UCSD-AML1 (cell line): ENCODE results near the gene UBE2R2.
"Not testable (repeated sequence)": the region's sequence is repeated elsewhere in the genome, so short reads cannot be mapped to it uniquely, and the experiment has no call there.

Source experiments
- DNase-seq: peaks from one replicate; lab custom pipeline; 2025; ENCODE audit not compliant: unreplicated experiment; lab: John Stamatoyannopoulos, UW

UBE2R2 gene

DNA sequence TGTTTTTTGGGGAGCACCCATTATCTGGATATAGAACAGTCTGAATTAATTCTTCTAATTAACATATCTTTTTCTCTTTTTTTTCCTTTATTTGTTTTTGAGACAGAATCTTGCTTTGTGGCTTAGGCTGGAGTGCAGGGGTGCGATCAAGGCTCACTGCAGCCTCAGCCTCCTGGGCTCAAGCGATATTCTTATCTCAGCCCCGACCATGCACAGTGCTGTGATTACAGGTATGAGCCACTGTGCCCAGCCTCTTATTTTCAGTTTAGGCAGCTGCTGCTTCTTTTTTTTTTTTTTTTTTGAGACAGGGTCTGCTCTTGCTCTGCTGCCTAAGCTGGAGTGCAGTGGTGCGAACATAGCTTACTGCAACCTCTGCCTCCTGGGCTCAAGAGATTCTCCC is 20.2 kb downstream of the UBE2R2 start:
- no peak for DNase-seq

GRCh38 chr9:33840381-33840780 is 23.4 kb downstream of the UBE2R2 start:
- no peak for DNase-seq

DNA sequence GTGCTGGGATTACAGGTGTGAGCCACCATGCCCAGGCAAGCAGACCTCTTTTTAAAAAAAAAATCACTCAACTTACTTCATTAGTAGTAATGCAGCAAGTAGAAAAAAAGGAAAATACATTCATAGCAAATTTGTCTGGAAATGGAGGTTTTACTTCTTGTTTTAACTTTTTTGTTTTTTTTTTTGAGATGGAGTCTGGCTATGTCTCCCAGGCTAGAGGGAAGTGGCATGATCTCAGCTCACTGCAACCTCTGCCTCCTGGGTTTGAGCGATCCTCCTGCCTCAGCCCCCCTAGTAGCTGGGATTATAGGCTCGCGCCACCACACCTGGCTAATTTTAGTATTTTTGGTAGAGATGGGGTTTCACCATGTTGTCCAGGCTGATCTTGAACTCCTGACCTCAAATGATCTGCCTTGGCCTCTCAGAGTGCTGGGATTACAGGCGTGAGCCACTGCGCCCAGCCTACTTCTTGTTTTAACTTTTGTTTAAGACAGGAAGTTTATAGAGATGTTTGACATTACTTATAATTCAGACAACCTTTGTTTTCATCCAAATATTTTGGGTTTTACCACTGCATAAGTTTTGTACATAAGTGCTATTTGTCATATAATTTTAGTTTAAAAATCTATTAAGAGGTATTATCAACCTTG is 26.5 kb downstream of the UBE2R2 start:
- DNase-seq, result no peak

DNA sequence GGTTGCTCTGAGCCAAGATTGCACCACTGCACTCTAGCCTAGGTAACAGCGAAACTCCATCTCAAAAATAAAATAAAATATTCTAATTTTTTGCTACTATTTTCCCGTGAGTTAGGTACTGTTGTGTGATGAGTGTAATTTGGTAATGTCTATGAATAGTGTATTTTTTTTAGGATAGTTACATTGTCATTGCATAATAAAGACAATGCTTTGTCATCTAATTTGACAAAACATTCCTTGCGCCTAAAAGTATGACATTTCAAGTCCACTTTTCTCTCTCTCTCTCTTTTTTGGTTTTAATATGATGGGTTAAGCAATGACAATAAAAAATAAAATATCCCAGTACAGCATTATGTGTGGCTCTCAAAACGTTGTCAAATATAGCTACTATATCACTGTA is 29.3 kb downstream of the UBE2R2 start:
- DNase-seq, result no peak

DNA sequence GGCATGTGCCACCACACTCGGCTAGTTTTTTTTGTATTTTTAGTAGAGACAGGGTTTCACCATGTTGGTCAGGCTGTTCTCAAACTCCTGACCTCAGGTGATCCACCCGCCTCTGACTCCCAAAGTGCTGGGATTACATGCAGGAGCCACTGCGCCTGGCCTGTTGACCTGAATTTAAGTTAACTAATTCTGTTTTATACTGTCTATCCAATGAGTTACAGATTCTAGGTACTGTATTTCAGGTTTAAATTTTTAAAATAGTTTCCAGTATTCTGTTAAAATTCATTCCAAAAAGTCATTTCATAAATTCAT is 30.9 kb downstream of the UBE2R2 start:
- not testable (repeated sequence) for DNase-seq

- no peak for DNase-seq
Observed at GRCh38 chr9:33850267-33850629, 33.3 kb downstream of the UBE2R2 start.

GRCh38 chr9:33850677-33851076 is 33.7 kb downstream of the UBE2R2 start:
- no peak for DNase-seq

- DNase-seq, result no peak
Observed at GRCh38 chr9:33851301-33851700, 34.3 kb downstream of the UBE2R2 start.

DNA sequence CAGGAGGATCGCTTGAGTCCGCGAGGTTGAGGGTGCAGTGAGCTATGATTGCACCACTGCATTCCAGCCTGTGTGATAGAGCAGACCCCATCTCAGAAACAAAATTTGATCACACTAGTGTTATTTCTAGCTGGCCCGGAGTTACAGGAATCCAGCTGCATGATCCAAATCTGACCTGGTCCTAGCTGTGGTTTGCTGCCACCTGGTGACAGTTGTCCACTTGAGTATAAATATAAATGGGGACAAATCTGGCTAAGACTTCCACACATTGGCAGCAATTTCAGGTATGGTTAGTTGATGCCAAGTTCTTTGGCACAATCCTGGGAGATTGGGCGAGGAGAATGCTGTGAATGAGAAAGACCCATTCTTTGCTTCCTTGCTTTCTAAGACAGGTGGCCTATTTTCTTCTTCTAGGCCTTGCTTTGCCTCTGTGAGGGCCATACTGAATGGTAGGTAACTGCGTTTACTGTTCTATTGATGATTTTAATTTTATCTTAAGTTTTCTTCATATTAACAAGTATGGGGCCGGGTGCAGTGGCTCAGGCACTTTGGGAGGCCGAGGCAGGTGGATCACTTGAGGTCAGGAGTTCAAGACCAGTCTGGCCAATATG is 35.4 kb downstream of the UBE2R2 start:
- peak; percentile 36 for DNase-seq

DNA sequence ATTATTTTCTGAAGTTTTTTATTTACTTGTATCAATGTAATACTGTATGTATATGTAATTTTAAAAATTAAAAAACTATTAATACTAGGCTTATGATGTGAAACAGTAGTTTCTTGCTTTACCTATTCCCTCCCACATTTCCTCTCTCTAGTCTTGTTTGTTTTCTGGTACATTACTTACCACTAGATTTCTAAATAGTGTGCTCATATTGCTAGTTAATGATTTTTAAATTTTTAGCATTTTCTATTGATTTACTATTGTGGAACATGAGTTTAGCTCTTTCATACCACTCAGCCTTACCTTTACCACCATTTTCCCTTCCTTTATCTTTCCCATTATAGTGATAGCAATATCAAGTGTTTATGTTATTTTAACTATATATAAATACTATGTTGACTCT is 39.3 kb downstream of the UBE2R2 start:
- DNase-seq, result no peak

DNA sequence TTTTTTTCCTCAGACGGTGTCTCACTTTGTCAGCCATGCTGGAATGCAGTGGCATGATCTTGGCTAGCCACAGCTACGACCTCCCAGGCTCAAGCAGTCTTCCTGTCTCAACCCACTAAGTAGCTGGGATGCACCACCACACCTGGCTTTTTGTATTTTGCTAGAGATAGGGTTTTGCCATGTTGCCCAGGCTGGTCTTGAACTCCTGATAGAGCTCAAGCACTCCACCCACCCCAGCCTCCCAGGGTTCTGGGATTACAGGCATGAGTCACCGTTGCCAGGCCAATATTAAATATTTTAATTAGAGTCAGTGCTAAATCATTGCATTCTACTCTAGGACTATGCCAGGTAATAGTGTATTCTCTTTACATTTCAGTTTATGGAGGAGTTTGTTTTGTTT is 41.5 kb downstream of the UBE2R2 start:
- DNase-seq, result no peak

GRCh38 chr9:33860200-33860871 is 43.4 kb downstream of the UBE2R2 start:
- DNase-seq, result no peak

DNA sequence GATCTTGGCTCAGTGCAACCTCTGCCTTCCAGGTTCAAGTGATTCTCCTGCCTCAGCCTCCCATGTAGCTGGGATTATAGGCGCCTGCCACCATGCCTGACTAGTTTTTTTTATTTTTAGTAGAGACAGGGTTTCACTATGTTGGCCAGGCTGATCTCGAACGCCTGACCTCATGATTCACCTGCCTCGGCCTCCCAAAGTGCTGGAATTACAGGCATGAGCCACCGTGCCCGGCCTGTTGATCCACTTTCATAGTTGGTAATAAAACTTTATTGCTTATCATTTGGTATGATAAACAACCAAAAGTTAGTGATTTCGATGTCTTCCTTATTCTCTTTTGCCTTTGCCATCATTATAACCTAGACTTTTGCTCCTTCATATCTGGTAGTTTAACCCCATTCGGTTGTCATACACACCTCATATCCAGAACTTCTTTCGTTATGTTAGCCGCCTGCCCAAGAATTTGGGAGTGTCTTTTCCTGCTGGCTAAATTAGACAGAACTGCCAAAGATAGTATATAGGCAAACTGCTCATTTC is 45.0 kb downstream of the UBE2R2 start:
- DNase-seq, result no peak

- not testable (repeated sequence) for DNase-seq
Observed at GRCh38 chr9:33863027-33863426, 46.1 kb downstream of the UBE2R2 start.

GRCh38 chr9:33867747-33868439 is 50.9 kb downstream of the UBE2R2 start:
- no peak for DNase-seq

- DNase-seq, result no peak
Observed at GRCh38 chr9:33868440-33868973, 51.5 kb downstream of the UBE2R2 start.

DNA sequence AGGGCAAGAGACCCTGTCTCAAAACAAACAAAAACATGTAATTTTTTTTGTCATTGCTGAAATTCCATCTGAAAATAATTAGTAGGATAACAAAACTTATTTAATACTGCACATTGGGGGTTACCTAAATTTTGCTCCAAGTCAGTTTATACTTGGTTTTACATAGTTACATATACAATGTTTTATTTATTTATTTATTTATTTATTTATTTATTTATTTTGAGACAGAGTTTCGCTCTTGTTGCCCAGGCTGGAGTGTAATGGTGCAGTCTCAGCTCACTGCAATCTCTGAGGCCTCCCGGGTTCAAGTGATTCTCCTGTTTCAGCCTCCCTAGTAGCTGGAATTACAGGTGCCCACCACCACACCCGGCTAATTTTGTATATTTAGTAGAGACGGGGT is 52.3 kb downstream of the UBE2R2 start:
- DNase-seq, result not testable (repeated sequence)

DNA sequence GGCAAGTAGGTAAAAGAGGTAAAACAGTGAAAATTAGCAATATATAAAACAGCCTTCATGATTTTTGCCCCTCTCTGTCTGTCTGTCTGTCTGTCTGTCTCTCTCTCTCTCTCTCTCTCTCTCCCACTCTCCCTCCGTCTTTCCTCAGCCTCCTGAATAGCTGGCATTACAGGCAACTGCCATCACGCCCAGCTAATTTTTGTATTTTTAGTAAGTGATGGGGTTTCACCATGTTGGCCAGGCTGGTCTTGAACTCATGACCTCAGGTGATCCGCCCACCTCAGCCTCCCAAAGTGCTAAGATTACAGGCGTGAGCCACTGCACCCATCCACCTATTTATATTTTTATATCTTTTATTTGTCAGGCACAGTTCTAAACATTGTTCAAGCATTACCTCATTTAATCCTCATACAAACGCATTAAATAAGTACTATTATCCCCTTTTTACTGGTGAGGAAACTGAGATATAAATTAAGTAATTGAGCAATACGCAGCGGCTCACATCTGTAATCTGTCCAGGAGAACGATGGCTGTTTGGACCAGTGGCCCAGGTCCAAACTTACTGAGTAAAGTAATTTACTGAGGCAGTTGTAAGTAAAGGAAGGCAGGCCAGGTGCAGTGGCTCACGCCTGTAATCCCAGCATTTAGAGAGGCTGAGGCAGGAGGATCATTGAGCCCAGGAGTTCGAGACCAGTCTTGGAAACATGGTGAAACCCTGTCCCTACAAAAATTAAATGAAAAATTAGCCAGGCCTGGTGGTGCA is 60.9 kb downstream of the UBE2R2 start:
- DNase-seq, result no peak

DNA sequence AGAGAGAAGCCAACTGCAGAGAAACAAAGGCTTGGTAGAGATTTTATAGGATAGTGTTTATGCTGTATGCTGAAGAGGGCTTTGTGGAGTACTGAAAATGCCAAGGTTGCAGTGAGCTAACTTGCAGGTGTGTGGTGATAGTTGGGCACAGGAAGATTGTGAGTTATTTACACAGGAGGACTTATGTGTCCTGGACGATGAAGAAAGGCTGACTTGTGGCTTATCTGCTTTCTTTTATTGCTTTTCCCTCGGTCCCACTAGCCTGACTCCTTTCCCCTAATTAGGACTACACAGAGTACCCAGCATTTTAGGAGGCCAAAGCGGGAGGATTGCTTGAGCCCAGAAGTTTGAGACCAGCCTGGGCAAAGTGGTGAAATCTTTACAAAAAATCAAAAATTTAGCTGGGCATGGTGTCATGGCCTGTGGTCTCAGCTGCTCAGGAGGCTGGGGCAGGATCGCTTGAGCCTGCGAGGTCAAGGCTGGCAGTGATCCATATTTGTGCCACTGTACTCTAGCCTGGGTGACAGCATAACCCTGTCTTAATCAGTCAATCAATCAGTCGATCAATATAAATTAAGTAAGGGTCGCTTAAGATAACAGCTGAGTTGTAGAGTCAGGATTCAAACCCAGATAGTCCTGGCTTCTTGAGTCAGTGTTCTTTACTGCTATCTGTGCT is 61.9 kb downstream of the UBE2R2 start:
- DNase-seq, result no peak
